C4-2B (cell line): ENCODE measurements around the gene LMLN.

Experiments
- CTCF ChIP-seq: fragments of 450-650 bp; conservative IDR thresholded peaks from 2 replicates; pipeline ENCODE4 v1.5.1; 2017; ENCODE audit warnings: mild to moderate bottlenecking
- ZFX ChIP-seq: fragments of 450-650 bp; IDR thresholded peaks from 2 replicates; pipeline ENCODE4 v1.6.1; 2017

GRCh38 chr3:198019115-198019514 lies 59.1 kb downstream of the LMLN start:
- TF ChIP-seq CTCF (no peak), ZFX (no peak)
